ENCODE data around the gene AP4S1.

Gene AP4S1

GRCh38 chr14:31139301-31139847 is 113.9 kb downstream of the AP4S1 start:
- no peak for DNase-seq

GRCh38 chr14:31142455-31143087 is 117.1 kb downstream of the AP4S1 start:
- DNase-seq: no peak

Measured in stimulated activated CD4-positive, alpha-beta T cell treated with anti-CD3 and anti-CD28 coated beads, Interleukin-1b, Interleukin-23, amount 100 ng/mL, for 48 hours (primary cell).